Psoas muscle (tissue), 8 donors: ENCODE measurements around the gene MCRIP2. TPM values are rescaled to one million over a fixed set of nuclear protein-coding genes. Genes with fewer than 3 reads are reported as not detected.

ENCODE experiments used
- ATAC-seq, 4 donors: fragments of 200-7000 bp; cut with Tn5 transposase; one replicate each; pipeline ENCODE4 v1.9.1; 2020; ENCODE audit warnings: moderate library complexity in 3 of 4, mild to moderate bottlenecking in 2 of 4
- DNase-seq, 2 donors: peaks; one replicate each; pipeline ENCODE4 v3.0.0-alpha.2; 2020
- H3K27ac ChIP-seq: fragments of 200-600 bp; one replicate; pipeline ENCODE4 v1.8.0; 2022
- H3K27me3 ChIP-seq, 3 donors: fragments of 200-600 bp in 1 of 3; one replicate each; pipeline versions ENCODE4 v1.6.1 to v1.8.0; 2013 to 2022; ENCODE audit warnings: low read length in 2 of 3, mild to moderate bottlenecking in 2 of 3, moderate library complexity in 1 of 3; ENCODE audit not compliant: insufficient read depth in 3 of 3
- H3K36me3 ChIP-seq, 2 donors: fragments of 200-600 bp in 1 of 2; one replicate each; pipeline versions ENCODE4 v1.6.1 to v1.8.0; 2013 to 2022; ENCODE audit warnings: low read depth in 1 of 2, mild to moderate bottlenecking in 1 of 2, moderate library complexity in 1 of 2; ENCODE audit not compliant: insufficient read depth in 1 of 2
- H3K4me1 ChIP-seq: fragments of 200-600 bp; one replicate; pipeline ENCODE4 v1.8.0; 2022
- H3K4me3 ChIP-seq: fragments of 200-600 bp; one replicate; pipeline ENCODE4 v1.8.0; 2022; ENCODE audit warnings: mild to moderate bottlenecking
- H3K9me3 ChIP-seq: fragments of 200-600 bp; one replicate; pipeline ENCODE4 v1.8.0; 2022
- WGBS, 3 donors: extraction: QIAGEN DNeasy Blood & Tissue Kit; methylation state at CpG; one replicate each; pipeline versions ENCODE4 v1.1.6 to v1.1.7; 2013; 5-methylcytosine and 5-hydroxymethylcytosine counted together
- intact Hi-C, 2 donors: fragments of 100-400 bp; cut with DNase I; formaldehyde crosslinking; loops; one replicate each; pipeline versions ENCODE4 v1.11.0 to v1.14.2; 2022
- polyA plus RNA-seq, 3 donors: library from polyadenylated mRNA; stranded (reverse); fragments of 200-250 nt; gene quantifications; one replicate each; pipeline ENCODE4 v1.2.3, GENCODE V29; 2013
- total RNA-seq, 4 donors: library from RNA; stranded (reverse); fragmentation: NEBNext Ultra II Directional in 2 of 4; extraction: Animal tissue kit (Norgen Biotek cat#: 25700) in 2 of 4; gene quantifications; one replicate each; pipeline versions ENCODE4 v1.2.1 to v1.2.4, GENCODE V29; 2021 to 2023
- TF ChIP-seq, protein P1 (sequence below): fragments of 200-600 bp; IDR thresholded peaks from one replicate; pipeline ENCODE4 v1.8.0; 2022; ENCODE audit warnings: antibody characterized with exemption
- donor health status: healthy with polysubstance abuse.
- donor health status: DM: no; HTN: no; CAD: no; lungs with moderate emphysema.
- donor health status: Bipolar disorder and iron deficiency.
- donor health status: healthy.
- donor health status: DM: yes; HTN: yes; CAD: no.
- donor health status: DM: no; HTN: no; CAD: no.
- donor health status: DM: no; HTN: no; CAD: no.
- donor health status: DM: yes; HTN: yes; CAD: no.

MCRIP2 gene
- total and polyA plus RNA-seq, 7 donors, result 61.6 to 124 (median 80.2) TPM

GRCh38 chr16:620700-621525 is 20.7 kb upstream of the MCRIP2 start:
- Histone ChIP-seq H3K4me1 (no peaks in the 10 kb centered on the region), H3K36me3 (peaks cover 0 to 23% of the 10 kb centered on the region in 2 donors), H3K27me3 (no peaks in the 10 kb centered on the region), H3K9me3 (no peaks in the 10 kb centered on the region), H3K4me3 (no peak overlapping the region), H3K27ac (no peak overlapping the region)
- intact Hi-C loops, result no loop called here
- 83 to 86% (median 85%) methylated on average over 30 to 41 of the region's 41 CpGs for WGBS, 3 donors
- DNase-seq, result no peak
- TF ChIP-seq, protein P1, sequence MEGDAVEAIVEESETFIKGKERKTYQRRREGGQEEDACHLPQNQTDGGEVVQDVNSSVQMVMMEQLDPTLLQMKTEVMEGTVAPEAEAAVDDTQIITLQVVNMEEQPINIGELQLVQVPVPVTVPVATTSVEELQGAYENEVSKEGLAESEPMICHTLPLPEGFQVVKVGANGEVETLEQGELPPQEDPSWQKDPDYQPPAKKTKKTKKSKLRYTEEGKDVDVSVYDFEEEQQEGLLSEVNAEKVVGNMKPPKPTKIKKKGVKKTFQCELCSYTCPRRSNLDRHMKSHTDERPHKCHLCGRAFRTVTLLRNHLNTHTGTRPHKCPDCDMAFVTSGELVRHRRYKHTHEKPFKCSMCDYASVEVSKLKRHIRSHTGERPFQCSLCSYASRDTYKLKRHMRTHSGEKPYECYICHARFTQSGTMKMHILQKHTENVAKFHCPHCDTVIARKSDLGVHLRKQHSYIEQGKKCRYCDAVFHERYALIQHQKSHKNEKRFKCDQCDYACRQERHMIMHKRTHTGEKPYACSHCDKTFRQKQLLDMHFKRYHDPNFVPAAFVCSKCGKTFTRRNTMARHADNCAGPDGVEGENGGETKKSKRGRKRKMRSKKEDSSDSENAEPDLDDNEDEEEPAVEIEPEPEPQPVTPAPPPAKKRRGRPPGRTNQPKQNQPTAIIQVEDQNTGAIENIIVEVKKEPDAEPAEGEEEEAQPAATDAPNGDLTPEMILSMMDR, result no peak
- ATAC-seq, result no peak

- ATAC-seq (no peak), DNase-seq (no peak)
- WGBS, 3 donors, result 84 to 88% (median 87%) methylated on average over 21 of the region's 21 CpGs
- Histone ChIP-seq H3K4me3 (no peak overlapping the region), H3K9me3 (no peaks in the 10 kb centered on the region), H3K36me3 (peaks cover 0 to 30% of the 10 kb centered on the region in 2 donors), H3K27ac (no peak overlapping the region), H3K4me1 (no peaks in the 10 kb centered on the region), H3K27me3 (no peaks in the 10 kb centered on the region)
- TF ChIP-seq, protein P1, result no peak
- intact Hi-C loops, result no loop called here
Observed at GRCh38 chr16:621526-622105, 20.0 kb upstream of the MCRIP2 start.

- WGBS, 3 donors, result 94 to 95% (median 95%) methylated on average over 17 of the region's 17 CpGs
- Histone ChIP-seq H3K27ac (no peak overlapping the region), H3K9me3 (no peaks in the 10 kb centered on the region), H3K36me3 (peaks cover 0 to 23% of the 10 kb centered on the region in 2 donors), H3K4me3 (no peak overlapping the region), H3K27me3 (no peaks in the 10 kb centered on the region), H3K4me1 (peaks cover 7% of the 10 kb centered on the region)
- DNase-seq, result no peak
- TF ChIP-seq, protein P1, result no peak
- intact Hi-C loops, result no loop called here
- no peak for ATAC-seq
Observed at GRCh38 chr16:622920-623280, 18.7 kb upstream of the MCRIP2 start.

GRCh38 chr16:624526-625070 is 17.0 kb upstream of the MCRIP2 start:
- intact Hi-C loops, result loop anchor here in 1 of 2 donors (5.0 kb wide), 1 partner anchor 32 kb away; the partner anchor contains the start of gene RAB40C
- H3K4me3 ChIP-seq, result no peak overlapping the region
- no peak overlapping the region for H3K27ac ChIP-seq
- no peaks in the 10 kb centered on the region for H3K27me3 ChIP-seq
- no peaks in the 10 kb centered on the region for H3K9me3 ChIP-seq
- no peak for ATAC-seq
- TF ChIP-seq, protein P1, result no peak
- no peak for DNase-seq
- H3K4me1 ChIP-seq, result peaks cover 11% of the 10 kb centered on the region
- peaks cover 0 to 33% of the 10 kb centered on the region in 2 donors for H3K36me3 ChIP-seq
- 64 to 72% (median 65%) methylated on average over 10 of the region's 10 CpGs for WGBS, 3 donors
